LHCN-M2 (cell line): ENCODE results near the gene SCAPER. TPM values are rescaled to one million over a fixed set of nuclear protein-coding genes. Genes with fewer than 3 reads are reported as not detected.

Experiments
- DNase-seq: peaks from one replicate; pipeline ENCODE4 v3.0.0-alpha.2; 2012; ENCODE audit warnings: low read depth
- total RNA-seq: library from RNA; depleted of rRNA; stranded (reverse); fragments of >200 nt; gene quantifications from 2 replicates; pipeline ENCODE4 v1.2.3, GENCODE V29; 2014

SCAPER gene
- total RNA-seq, 1 experiment from 2014 or later, result 9.3 TPM

GRCh38 chr15:76429661-76430060 is 475.5 kb downstream of the SCAPER start:
- no peak for DNase-seq

DNA sequence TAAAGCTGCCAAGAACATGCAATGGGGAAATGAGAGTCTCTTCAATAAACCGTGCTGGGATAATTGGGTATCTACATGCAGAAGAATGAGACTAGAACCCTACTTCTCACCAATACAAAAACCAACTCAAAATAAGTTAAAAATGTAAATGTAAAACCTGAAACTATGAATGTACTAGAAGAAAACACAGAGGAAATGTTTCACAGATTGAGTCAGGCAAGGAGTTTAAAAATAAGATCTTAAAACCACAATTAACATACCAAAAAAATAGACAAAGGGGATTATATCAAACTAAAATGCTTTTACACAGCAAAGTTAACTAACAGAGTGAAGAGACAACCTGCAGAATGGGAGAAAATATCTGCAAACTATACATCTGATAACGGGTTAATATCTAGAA is 478.2 kb downstream of the SCAPER start:
- DNase-seq, result no peak

- DNase-seq, result no peak
These were observed 486.6 kb downstream of the SCAPER start for GRCh38 chr15:76418352-76419140.

GRCh38 chr15:76401285-76401684 is 503.9 kb downstream of the SCAPER start:
- DNase-seq, result peak; percentile 44

DNA sequence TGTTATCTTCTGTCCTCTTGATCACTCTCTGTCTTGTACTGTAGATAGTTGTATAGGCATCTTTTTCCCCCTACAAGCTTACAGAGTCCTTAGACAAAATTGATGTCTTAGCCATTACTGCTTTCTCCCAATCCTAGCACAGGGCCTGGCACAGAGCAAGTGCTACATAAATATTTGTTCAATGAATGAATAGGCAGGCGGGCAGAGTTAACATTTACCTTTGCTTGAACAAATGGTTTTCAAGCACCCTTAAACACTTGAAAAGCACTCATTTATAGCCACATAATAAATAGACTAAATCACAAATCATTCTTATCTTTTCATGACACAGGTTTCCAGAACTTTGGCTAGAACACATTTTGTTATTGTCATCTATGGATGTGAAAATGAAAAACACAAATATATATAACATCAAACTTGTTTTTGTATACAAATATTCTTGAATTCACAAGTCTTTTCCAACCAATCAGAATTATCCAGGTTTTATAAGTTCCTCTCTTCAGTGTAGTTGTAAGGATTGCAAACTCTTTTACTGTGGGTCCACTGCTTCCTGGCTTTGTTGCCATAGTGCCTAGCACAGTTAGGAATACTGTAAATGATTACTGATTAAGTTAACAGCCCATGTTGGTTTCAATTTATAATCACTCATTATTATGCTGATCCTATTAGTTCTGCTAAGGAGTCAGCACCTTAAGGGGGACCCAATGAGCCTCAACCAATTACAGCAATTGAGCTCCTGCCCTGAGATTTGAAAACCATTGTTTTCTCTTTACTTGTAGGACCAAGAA is 506.6 kb downstream of the SCAPER start:
- no peak for DNase-seq

DNA sequence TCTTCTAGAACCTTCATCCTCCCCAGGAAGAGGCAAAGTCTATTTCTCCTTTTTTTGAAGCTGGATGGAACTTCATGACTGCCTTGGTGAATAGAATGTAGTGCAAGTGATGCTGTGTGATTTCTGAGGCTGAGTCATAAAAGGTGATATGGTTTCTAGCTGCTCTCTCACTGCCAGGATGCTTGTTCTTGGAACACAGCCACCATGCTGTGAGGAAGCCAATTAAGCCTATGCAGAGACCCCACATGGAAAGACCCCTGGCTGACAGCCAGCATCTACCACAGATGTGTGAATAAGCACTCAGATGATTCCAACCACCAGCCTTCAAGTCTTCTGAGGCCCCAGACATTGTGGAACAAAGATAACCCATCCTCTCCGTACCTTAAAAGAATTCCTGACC is 511.5 kb downstream of the SCAPER start:
- DNase-seq, result peak; percentile 5

GRCh38 chr15:76391847-76392246 is 513.3 kb downstream of the SCAPER start:
- peak; percentile 29 for DNase-seq

- no peak for DNase-seq
These were observed 513.8 kb downstream of the SCAPER start for GRCh38 chr15:76391309-76391708.

- no peak for DNase-seq
These were observed 514.6 kb downstream of the SCAPER start for GRCh38 chr15:76390571-76390970.

GRCh38 chr15:76386926-76387325 is 518.2 kb downstream of the SCAPER start:
- no peak for DNase-seq

GRCh38 chr15:76386178-76386577 is 519.0 kb downstream of the SCAPER start:
- DNase-seq, result no peak

DNA sequence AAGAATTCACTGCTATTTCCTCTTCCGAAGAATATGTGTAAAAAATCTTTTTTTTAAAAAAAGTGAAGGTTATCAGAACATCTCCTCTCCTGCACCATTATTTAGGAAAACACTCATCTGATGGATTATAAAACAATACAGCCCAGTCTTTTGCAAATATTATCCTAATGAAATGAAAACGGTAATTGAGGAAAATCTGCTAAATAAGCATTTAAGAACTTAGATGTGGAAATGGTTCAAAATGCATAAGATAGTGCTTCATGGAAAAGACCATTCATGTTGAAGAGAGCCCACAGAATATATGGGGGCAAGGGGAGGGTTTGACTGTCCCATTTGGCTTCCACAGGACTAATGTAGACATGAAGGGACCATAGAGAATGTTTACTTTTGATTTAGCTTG is 520.7 kb downstream of the SCAPER start:
- no peak for DNase-seq

DNA sequence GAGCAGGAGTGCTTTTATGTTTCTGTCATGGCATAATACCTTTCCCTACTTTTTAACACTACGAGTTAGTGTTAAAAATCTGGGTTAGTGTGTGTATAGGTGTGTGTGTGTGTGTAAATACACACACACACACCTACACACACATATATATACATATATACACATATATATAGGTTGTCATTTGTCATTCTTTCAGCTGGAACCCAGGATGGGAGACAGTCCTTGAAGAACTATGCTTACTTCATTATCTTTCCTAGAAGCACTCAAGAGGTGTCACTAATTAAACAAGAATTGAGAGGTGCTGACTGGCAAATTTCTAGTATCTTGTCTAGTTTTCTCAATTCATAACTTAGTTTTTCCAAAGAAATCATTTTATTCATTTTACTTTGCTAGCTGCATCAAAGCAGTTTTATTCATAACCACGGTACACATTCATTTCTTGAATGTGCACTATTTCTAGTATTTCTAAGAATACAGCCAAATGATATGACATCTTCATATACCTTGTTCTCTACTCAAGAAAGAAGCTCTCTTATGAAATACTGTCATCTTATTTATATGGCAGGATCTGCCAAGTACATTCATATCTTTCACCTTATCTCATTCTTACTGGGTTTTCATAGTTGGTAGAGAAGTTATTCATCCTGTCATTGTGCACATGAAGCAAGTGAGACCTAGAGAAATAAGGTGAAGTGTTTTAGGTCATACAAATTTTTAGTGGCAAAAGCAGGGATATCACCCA is 522.0 kb downstream of the SCAPER start:
- no peak for DNase-seq

DNA sequence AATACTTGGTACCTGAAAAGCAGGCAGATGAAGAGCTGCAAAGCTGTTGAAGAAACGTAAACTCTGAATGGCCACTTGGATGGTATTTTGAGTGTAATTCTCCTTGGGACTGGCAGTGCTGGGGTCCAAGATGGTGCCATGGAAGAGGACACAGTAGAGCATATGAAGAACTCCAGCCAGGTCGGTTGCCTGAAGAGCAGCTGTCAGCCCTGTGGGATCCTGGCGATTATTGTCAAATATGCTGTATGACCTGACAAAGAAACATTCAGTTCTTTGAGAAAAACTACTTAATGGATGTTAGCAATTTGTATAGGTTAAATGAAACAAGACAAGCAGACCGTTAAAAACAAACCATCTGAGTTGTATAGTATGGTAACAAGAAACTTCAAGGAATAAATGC is 523.8 kb downstream of the SCAPER start:
- DNase-seq, result no peak

DNA sequence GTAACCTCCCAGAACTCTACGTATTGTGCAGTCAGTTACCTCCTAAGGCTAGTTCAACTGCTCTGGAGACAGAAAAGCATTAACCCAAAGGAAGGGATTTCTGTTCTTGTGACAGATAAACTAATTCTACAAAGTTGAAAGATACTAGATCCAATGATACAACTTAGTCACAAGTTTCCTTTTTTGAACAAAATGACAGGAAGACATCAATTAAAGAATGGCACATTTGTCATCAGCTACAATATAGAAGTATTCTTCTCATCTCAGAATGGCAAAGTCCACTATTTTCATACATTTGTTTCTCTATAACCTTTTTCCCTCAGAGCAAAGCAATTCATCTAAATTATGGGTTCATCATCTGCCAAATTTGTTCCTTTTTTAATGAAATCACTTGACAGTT is 524.9 kb downstream of the SCAPER start:
- DNase-seq, result no peak

DNA sequence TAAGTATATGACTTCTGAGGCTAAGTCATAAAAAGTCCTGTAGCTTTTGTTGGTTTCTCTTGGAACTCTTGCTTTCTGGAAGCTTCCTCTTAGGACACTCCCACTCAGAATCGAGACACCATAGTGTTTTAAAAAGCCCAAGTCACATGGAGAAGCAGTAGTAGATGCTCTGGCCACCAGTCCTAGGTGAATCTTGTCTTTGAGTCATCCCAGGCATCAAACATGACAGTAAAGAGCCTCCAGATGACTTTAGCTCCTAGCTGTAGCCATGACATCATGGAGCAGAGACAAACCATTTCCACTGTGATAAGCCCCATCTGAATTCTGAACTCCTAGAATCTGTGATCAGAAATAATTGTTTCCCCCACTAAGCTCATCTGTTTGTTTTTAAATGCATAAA is 526.4 kb downstream of the SCAPER start:
- no peak for DNase-seq

GRCh38 chr15:76377751-76378150 is 527.4 kb downstream of the SCAPER start:
- DNase-seq, result no peak

DNA sequence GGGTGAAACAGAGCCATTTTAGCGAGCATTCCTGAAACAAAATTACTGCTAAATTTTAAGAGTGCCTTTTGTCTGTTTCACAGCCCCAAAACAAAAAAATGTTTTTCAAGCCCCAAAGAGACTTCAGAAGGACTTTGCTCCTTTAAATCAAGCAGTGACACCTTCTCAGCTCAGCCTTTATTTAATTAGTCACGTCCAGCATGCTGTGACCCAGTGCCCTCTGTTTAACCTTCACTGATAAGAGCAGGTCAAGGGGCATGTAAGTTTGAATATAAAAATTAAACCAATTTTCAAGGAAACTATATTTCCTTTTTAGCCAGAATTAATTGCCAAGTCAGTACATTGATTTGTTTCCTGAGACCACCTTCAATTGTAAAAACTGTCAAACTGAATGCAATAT is 527.9 kb downstream of the SCAPER start:
- DNase-seq, result no peak

DNA sequence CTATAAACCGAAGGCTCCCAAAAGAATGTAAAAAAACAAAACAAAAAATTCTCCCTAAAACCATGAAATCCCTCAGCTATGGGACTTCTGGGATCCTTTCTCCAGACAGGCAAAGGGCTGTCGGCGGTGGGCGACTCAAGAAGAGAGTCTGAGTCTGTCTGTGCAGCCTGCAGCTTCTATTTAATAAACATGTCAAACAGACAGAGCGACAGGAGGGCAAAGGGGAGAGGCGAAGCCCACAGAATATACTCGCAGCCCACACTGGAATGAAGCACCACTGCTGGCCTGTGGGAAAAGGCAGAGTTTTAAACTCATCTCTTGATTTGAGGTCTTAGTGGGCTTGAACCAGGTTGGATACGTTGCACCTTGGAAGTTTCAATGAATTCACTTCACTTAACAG is 528.3 kb downstream of the SCAPER start:
- no peak for DNase-seq

DNA sequence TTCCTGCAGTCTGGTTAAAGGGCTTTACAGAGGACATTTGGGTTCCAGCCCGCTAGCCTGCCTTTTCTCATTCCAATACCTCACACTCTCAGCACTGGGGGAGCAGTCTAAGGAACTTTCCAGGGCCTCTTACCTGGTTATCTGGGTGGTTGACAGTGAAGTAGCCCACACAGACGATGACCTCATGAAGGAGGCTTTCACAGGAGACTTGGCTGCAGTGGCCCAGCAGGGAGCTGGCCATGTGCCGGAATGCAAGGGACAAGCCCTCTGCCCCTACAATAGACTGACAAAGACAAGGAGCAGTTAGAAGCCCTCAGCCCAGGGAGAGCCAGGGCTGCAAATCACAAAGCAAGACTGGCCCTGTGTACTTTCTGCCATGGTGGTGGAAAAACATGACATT is 529.1 kb downstream of the SCAPER start:
- DNase-seq, result no peak

DNA sequence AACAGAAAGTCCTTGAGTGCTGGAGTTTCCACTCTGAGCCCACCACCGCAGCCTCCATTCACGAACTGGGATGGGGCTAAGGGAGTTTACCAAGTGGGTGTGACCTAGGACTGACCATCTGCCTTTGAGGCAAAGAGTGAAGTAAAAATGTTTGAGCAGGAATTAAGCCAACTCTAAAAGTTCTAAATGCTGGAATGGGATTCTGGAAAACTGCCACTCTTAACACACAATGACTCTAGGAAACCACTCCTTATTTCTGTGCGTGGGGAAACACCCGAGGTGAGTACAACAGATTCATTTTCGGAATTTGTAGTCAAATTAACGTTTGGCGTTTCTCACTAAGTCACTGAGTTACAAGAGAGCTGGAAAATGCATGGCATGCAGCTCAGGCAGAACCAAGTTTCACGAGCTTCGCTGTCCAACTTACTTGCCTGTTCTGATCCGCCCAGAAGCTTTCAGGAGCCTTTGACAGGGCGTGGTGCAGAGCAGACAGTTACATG is 537.0 kb downstream of the SCAPER start:
- no peak for DNase-seq

- no peak for DNase-seq
These were observed 538.4 kb downstream of the SCAPER start for GRCh38 chr15:76366714-76367113.
